Measurements from ENCODE around the gene ZNF615.
A peak's percentile ranks its signal among the peaks of the same experiment; 100 is the strongest.
"Not testable (repeated sequence)": the region's sequence is repeated elsewhere in the genome, so short reads cannot be mapped to it uniquely, and the experiment has no call there.

Gene ZNF615

DNA sequence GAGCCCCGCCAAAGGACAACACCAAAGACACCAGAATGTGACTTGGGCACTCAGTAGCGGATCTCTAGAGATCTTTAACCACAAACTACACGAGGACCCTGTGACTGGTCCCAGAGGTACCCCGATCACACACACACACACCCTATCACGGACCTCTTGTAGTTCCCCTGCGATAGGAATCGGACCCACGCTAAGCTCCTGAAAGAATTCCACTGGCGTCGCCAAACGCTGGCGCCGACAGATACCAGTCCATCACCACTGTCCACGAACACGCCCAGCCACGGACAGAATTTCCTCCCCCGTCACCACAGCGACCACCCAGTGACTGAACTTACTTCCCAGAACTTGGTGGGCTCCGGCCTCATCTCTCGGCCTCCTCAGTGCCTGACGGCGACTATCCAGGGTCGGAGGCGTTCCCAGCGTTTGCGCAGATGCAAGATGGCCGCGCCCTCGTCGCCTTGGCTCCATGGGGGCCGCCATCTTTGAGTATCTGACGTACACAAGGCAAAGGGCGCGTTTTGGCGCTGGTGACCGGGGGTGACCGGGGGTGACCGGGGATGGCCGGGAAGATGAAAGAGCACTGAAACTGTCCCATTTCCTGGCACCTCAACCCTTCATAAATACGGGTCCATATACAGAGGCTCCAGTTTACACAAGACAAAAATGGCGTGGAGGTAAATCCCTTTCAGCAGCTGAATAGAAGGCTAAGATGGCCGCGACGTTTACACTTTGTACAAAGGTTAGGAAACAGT is at the start of gene ZNF615:
Gene ZNF615 (minus strand): TSS at position 406 of the 752 bp plus-strand sequence. CDS start 4,500 bp downstream, outside the sequence.
- DNase-seq (ENCODE audit: low read depth in 2 of 2): peak; percentile 65 to 66

DNA sequence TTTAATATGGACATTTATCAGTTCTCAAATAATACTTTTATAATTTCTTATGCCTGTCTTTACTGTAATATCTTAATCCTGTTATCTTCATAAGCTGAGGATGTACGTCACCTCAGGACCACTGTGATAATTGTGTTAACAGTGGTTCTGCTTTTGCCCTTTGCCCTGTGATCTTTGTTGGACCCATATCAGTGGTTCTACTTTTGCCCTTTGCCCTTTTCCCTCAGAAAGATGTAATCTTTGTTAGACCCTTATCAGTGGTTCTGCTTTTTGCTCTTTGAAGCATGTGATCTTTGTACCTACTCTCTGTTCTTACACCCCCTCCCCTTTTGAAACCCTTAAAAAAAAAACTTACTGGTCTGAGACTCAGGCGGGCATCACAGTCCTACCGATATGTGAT is 48.5 kb upstream of the ZNF615 start:
- not testable (repeated sequence) for DNase-seq (ENCODE audit: low read depth in 2 of 2)

DNA sequence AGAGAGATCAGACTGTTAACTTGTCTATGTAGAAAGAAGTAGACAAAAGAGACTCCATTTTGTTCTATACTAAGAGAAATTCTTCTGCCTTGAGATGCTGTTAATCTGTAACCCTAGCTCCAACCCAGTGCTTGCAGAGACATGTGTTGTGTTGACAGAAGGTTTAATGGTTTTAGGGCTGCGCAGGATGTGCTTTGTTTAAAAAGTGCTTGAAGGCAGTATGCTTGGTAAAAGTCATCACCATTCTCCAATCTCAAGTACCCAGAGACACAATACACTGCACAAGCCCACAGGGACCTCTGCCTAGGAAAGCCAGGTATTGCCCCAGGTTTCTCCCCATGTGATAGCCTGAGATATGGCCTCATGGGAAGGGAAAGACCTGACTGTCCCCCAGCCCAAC is 43.7 kb upstream of the ZNF615 start:
- not testable (repeated sequence) for DNase-seq (ENCODE audit: low read depth in 2 of 2)

DNA sequence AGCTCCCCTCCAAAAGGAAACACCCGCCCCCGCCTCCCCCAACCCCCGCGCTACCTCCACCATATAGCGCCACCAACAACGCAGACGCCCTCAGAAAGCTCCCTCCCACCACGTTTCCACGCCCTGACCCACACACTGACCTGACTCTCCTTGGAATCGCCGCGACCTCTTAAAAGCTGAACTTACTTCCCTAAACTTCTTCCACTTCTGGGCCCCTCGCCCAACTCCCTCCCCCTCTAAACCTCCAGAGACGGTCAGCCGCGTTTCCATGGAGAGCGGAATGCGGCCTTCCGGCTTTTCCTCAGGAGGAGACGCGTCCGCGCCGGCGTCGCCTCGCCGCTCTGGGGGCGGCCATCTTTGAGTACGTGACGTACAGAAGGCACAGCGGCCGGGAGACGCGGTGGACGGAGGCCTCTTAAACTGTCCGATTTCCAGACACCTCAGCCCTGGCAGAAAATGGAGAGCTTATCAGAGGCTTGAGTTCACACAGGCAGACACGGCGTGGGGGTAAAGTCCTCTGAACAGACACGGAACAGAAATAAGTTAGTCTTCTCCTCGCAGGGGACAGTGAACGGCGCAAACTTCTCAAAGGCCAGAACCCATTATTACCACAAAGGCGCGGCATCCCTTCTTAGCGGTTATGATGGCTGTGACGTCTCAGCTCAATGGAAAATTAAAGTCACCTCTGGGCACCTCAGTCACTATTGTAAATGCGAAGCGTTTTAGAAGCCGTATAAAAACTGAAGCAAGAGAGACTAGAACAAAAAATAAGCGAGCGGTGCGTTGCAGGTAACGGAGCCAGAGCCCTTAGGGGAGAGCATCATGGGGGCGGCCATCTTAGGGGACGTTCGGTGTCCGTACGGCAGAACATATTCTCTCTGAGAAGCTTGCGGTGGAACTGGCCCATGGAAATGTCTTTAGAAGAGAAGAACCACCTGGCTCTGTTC is 40.8 kb upstream of the ZNF615 start, which contains the start of gene ZNF432:
Gene ZNF432 (minus strand): TSS at position 284 of the 947 bp plus-strand sequence. CDS start 1,970 bp downstream, outside the sequence.
- DNase-seq (ENCODE audit: low read depth in 2 of 2): peak; percentile 84

DNA sequence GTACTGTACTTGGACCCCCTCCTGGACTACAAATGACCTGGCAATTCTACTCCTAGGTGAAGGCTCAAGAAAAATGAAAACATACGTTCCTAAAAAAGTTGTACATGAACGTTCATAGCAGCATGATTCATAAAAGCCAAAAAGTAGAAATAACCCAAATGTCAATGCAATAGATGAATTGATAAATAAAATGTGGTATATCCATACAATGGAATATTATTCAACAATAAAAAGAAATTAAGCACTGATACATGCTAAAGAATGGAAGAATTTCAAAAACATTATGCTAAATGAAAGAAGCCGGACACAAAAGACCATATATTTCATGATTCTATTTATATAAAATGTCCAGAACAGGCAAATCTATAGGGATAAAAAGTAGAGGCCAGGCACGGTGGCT is 31.2 kb upstream of the ZNF615 start:
- DNase-seq (ENCODE audit: low read depth in 2 of 2): no peak

DNA sequence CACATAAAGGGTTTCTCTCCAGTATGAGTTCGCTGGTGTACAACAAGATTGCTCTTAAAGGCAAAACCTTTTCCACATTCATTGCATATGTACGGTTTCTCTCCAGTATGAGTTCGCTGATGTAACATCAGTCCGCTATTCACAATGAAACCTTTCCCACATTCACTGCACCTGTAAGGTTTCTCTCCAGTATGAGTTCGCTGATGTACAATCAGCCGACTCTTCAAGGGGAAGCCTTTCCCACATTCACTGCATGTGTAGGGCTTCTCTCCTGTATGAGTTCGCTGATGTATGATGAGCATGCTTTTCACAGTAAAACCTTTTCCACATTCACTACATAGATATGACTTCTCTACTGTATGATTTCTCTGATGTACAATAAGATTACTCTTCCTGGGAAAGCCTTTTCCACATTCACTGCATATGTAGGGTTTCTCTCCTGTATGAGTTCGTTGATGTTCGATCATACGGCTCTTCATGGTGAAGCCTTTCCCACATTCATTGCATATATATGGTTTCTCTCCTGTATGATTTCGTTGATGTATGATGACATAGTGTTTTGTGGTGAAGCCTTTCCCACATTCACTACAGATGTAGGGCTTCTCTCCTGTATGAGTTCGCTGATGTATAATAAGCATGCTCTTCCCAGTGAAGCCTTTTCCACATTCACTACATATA is 26.2 kb upstream of the ZNF615 start:
- no peak for DNase-seq (ENCODE audit: low read depth in 2 of 2)

DNA sequence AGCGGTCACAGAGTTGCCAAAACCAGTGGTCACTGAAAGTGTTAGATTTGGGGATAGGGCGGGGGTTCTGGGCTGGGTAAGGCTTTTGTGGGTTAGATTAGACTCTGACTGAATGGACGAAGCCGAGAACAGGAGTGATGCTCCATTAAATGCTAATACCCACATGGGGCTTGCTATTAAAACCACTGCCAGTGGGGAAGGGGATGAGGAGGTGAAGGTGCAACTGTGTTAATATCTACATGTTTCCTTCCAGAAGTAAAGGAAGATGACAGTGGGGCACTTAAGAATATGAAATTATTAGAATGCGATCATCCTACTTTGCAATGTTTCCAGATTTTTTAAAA is 20.7 kb upstream of the ZNF615 start:
- no peak for DNase-seq (ENCODE audit: low read depth in 2 of 2)

DNA sequence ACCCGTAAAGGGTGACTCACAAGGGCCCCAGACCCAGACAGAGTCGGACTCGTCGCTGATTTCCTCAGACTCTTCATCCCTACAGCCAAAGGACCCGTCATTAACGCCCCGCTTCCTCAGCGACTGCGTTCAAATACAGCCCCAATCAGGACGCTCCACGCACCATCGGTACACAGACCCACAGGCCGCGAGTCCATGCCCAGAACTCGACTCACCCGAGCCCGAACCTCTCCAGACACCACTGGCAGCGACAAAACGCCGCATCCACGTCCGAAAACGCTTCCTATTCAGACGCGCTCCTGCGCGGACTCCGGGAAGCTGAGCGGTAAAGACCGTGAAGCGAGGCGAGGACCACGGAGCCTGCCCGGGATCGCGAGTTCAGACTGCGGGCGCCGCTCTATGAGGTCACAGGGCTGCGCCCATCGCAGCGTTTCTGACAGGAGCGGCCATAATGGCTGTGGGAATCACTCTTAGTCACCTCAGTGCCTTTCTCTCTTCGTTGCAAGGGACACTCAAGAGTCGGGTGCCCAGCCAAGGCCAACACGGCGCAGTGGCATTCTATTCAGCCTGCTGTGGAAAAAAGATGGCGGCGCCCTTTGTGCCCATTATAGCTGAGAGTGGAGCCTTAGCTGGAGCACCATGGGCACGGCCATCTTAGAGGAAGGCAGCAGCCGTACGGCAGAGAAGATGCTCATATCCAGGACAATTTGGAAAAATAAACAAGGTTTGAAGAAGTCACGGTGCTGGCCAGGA is 20.2 kb upstream of the ZNF615 start, which contains the start of gene ZNF614:
Gene ZNF614 (minus strand): TSS at position 353 of the 753 bp plus-strand sequence. CDS start 2,634 bp downstream, outside the sequence.
- peak; percentile 61 to 67 for DNase-seq (ENCODE audit: low read depth in 2 of 2)

DNA sequence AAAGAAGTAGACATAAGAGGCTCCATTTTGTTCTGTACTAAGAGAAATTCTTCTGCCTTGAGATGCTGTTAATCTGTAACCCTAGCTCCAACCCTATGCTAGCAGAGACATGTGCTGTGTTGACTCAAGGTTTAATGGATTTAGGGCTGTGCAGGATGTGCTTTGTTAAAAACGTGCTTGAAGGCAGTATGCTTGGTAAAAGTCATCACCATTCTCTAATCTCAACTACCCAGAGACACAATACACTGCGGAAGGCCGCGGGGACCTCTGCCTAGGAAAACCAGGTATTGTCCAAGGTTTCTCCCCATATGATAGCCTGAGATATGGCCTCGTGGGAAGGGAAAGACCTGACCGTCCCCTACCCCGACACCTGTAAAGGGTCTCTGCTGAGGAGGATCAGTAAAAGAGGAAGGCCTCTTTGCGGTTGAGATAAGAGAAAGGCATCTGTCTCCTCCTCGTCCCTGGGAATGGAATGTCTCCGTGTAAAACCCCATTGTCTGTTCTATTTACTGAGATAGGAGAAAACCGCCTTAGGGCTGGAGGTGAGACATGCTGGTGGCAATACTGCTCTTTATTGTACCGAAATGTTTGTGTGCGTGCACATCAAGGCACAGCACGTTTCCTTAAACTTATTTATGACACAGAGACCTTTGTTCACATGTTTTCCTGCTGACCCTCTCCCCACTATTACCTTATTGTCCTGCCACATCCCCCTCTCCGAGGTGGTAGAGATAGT is 18.4 kb upstream of the ZNF615 start:
- not testable (repeated sequence) for DNase-seq (ENCODE audit: low read depth in 2 of 2)

DNA sequence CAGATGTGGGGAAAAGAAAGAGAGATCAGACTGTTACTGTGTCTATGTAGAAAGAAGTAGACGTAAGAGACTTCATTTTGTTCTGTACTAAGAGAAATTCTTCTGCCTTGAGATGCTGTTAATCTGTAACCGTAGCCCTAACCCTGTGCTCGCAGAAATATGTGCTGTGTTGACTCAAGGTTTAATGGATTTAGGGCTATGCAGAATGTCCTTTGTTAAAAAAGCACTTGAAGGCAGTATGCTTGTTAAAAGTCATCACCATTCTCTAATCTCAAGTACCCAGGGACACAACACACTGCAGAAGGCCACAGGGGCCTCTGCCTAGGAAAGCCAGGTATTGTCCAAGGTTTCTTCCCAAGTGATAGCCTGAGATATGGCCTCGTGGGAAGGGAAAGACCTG is 16.5 kb upstream of the ZNF615 start:
- not testable (repeated sequence) for DNase-seq (ENCODE audit: low read depth in 2 of 2)

DNA sequence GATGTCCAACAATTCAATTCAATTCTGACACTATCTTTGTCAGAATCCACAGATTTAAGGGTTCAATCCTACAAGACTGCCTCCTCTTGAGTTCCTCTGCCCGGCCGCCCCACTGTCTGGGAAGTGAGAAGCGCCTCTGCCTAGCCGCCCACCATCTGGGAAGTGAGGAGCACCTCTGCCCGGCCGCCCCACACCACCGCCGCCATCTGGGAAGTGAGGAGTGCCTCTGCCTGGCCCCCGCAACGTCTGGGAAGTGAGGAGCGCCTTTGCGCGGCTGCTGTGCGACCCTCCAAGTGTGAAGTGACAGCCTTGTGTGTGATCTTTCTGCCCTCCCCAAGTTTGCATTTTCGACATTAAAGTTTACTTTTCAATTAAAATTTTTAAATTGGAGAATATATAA is 14.2 kb upstream of the ZNF615 start:
- DNase-seq (ENCODE audit: low read depth in 2 of 2): no peak

DNA sequence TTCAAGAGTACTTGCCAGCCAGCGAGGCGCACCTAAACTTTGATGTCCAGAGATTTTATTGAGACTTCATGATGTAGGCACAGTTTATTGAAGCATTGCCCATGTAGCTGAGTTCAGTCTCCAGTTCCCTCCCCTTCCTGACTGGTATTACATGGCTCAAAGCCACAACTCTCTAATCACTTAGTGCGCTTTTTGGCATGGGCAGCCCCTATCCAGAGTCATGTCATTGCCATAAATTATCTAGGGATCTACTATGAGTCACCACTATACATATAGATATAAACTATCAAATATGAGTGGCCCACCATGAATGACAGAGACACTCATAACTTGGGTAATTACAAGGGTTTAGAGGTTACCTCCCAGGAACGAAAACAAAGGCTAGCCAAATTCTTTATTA is 12.5 kb upstream of the ZNF615 start:
- no peak for DNase-seq (ENCODE audit: low read depth in 2 of 2)

DNA sequence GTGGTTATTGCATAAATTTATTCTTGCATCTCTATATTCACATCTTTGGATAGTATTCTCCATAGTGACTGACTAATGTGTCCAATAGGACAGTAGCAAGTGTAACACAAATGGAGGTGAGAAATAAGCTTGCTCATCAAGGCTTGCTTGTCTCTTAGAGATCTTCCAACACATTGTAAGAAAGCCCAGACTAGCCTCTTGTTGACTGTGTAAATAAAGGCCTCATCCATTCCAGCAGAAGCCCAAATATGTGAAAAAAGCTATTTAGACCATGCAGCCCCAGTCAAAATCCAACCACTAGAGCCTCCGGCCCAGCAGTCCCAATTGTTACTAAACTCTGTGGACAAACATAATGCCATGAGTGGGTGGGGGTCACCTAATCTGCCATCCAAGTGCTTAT is 2.7 kb upstream of the ZNF615 start:
- DNase-seq (ENCODE audit: low read depth in 2 of 2): no peak

DNA sequence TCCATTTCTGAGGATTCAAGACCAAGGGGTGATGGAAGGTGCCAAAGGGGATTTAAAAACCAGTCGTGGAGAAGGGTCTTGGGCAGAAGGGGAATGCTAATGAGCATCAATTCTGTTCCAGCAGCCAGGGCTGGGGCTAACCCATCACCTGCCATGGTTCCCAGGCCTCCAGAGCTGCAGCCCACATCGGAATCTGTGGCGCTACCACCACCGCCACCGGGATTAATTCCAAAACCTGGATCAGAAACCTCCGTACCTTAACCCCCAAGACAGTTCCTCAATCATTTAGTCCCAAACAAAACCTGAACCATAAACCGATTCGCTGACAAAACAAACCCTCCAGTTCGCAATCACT is 583 bp downstream of the ZNF615 start:
- peak in 1 of 2 experiments; percentile 0 for DNase-seq (ENCODE audit: low read depth in 2 of 2)

DNA sequence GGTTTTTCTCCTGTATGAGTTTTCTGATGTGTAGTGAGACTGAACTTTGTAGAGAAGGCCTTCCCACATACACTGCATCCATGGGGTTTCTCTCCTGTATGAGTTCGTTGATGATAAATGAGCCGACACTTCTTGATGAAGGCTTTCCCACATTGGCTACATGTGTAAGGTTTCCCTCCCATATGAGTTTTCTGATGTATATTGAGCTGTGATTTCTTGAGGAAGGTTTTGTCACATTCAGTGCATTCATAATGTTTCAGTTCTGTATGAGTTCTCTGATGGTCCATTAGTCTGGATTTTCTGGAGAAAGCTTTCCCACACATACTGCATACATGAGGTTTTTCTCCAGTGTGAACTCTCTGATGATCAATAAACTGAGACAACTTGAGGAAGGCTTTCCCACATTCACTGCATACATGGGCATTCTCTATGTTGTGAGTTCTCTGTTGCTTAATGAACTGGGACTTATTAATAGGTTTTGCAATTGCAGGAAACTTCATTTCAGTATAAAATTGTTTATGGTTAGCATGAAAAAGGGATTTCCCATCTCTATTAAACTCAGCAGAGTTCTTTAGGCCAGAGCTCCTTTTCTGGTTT is 13.9 kb downstream of the ZNF615 start:
- DNase-seq (ENCODE audit: low read depth in 2 of 2): no peak

DNA sequence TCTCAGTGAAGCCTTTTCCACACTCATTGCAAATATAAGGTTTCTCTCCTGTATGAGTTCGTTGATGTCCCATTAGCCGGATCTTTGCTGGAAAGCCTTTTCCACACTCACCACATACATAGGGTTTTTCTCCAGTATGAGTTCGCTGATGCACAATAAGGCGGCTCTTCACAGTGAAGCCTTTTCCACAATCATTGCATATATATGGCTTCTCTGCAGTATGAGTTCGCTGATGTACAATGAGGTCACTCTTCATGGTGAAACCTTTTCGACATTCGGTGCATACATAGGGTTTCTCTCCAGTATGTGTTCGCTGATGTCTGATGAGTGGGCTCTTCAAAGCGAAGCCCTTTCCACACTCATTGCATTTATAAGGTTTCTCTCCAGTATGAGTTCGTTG is 14.6 kb downstream of the ZNF615 start:
- no peak for DNase-seq (ENCODE audit: low read depth in 2 of 2)

DNA sequence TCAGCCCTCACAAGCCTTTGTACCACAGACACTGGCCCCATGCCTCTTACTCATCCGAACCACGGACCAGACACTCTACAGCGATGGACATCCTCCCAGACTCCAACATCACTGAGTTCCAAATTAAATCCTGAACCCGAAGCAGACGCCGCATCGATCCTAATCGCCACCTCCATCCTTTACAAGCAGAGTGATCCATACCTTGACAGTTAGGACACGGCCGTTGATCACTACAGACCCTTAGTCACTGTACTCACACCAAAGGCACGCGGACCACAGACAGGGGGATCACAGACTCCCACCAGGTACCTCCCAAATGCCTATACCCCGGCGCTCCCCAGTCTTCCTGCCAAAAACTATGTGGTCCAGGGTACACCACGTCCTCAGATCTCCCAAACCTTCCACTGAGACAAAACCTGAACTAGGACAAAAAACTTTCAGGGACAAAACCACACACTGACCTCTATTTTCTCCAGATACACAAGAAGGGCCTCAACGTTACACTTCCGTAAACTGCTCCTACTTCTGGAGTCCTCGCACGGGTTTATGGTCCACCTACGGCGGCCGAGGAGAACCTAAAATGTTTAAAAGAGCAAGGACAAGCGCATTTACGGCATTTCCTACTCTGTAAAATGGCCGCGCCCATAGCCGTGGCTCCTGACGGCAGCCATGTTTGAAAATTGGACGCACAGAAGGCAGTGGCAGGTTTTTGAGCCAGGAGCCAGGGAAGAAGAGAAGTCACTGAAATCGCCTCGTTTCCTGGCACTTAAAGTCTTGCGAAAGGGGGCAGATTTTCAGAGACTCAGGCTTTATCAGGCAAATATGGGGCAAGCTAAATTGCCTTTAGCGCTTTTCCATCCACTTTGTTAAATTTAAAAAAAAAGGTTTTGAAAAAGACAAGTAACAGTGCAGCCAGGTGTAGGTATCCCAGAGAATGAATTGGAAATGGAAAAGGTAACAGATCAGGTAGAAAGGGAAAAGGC is 21.4 kb downstream of the ZNF615 start, which contains the start of gene ZNF350:
Gene ZNF350 (minus strand): TSS at position 532 of the 983 bp plus-strand sequence. CDS start 12,480 bp downstream, outside the sequence.
- DNase-seq (ENCODE audit: low read depth in 2 of 2): peak; percentile 86 to 87

DNA sequence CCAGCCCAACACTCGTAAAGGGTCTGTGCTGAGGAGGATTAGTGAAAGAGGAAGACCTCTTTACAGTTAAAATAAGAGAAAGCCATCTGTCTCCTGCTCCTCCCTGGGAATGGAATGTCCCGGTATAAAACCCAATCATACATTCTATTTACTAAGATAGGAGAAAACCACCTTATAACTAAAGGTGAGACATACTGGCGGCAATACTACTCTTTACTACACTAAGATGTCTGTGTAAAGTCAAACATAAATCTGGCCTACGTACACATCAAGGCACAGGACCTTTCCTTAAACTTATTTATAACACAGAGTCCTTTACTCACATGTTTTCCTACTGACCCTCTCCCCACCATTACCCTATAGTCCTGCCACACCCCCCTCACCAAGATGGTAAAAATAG is 24.6 kb downstream of the ZNF615 start:
- no peak for DNase-seq (ENCODE audit: low read depth in 2 of 2)

DNA sequence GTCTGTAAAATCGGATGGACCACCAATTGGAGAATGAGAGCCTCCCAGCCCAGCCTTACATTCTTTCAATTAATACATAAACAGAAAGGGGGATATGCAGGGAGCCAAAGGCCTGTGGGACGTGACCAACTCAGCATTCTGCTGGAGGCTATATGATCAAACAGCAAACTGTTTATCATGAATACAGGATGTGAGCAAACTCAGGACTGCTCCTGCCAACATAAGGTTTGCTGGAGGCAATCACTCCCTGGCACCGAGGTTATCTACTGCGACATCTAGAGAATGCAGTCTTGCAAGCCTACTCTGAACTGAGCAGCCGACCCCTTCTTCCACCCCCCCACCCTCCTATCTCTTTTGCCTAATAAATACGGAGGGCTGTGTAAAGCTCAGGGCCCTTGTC is 27.1 kb downstream of the ZNF615 start:
- not testable (repeated sequence) for DNase-seq (ENCODE audit: low read depth in 2 of 2)
